HG03520 (cell line): ENCODE data around the gene IRX1.

ENCODE experiments used
- ATAC-seq: cut with Tn5 transposase; IDR thresholded peaks from one replicate; pipeline ENCODE4 v1.9.1; 2021; ENCODE audit warnings: mild to moderate bottlenecking, moderate library complexity; ENCODE audit not compliant: unreplicated experiment

Gene IRX1

DNA sequence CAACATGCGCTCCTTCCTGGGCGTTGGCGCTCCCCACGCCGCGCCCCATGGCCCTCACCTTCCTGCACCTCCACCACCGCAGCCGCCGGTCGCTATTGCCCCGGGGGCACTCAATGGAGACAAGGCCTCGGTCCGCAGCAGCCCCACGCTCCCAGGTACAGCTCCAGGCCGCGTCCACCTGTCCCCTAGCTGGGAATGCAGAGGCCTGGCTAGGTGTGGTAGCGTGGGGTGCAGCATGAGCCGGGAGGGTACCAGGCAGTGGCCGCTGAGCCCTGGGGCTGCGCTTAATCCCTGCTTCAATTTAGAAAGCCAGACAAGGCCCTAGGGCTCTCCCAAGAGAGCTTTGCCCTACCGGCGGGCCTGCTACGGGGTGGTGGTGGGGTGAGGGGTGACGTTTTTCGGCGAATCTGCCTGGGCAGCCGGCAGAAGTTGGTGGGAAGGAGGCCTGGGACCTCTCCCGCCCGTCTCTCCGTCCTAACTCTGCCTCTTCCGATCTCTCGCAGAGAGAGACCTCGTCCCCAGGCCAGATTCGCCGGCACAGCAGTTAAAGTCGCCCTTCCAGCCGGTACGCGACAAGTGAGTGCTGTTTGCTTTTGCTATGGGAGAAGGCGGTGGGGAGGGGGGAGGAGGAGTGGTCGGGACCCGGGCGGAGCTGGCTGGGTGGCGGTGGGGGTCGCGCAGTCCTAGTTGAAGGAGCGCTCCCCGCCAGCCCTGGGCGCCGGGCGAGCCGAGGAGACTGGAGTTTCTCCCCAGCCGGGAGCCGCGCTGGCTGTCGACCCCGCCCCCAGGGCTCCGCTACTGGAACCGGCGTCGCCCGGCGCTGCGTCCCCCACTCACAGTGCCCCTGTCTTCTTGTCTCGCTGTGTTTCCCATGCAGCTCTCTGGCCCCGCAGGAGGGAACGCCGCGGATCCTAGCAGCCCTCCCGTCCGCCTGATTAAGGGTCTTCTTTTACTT is 4.8 kb downstream of the IRX1 start:
- no peak for ATAC-seq

DNA sequence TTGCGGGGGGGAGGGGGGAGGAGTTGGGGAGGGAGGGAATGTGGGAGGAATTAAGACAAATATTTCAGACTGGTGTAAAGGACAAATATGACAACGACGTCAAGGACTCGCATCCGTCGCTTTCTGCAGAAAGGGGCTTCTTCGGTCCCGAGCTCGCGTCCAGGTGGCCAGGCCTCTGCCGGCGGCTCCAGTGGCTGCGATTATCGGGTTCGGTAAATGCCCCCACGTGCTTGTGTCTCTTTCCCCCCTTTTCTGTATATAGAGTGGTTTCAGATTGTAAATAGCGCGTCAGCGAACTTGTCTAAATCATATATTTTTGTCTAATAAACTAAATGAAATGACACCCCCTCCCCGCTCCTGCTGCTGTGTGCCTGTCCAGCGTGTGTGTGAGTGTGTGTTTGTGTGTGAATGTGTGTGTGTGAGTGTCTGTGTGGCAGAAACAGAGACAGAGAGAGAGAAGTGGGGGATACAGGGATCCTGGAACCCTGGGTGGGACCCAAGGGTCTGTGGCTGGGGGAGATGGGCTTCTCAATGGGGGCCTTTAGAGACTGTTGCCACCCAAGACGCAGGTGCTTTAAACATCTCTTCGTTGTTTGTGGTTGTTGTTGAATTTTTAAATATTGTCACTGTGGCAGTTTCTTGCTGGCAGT is 5.6 kb downstream of the IRX1 start:
- no peak for ATAC-seq

DNA sequence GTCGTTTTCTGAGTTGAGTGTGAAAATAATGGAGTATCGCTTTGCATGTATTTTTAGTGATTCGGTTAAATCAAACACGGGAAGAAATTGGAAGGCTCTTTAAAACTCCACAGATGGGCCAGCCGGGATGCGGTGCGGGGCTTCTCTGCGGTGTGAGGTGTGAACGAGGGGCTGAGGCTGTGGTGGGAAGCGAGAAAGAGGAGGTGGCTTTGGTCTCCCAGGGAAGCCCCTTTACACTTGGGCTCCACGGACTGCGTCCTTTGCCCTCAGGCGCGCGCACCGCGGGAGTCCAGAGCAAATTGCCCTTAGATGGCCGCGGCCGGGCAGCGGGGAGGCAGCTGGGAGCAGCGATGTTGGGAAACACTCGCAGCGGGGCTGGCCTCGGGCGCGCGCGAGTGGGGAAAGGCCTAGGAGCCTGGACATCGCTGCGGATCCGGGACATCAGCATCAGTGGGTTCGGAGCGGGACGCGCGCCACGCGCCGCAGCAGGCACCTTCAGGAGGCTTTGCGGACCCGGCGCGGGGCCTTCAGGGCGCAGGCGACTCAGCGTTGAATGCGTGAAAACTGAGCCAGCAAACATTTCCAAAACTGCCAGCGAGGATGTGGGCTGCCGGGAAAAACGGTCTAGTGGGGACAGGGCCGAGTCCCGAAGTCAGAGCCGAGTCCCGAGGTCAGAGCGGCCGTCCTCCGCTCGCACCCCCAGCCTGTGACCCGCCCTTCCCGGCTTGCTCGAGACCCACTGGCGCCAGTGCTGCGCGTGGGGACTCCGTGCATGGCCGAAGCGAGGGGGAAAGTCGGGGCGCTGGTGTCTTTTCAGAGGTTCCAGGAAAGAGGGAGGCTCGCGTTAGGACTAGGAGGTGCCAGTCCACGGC is 6.5 kb downstream of the IRX1 start:
- ATAC-seq, result no peak

DNA sequence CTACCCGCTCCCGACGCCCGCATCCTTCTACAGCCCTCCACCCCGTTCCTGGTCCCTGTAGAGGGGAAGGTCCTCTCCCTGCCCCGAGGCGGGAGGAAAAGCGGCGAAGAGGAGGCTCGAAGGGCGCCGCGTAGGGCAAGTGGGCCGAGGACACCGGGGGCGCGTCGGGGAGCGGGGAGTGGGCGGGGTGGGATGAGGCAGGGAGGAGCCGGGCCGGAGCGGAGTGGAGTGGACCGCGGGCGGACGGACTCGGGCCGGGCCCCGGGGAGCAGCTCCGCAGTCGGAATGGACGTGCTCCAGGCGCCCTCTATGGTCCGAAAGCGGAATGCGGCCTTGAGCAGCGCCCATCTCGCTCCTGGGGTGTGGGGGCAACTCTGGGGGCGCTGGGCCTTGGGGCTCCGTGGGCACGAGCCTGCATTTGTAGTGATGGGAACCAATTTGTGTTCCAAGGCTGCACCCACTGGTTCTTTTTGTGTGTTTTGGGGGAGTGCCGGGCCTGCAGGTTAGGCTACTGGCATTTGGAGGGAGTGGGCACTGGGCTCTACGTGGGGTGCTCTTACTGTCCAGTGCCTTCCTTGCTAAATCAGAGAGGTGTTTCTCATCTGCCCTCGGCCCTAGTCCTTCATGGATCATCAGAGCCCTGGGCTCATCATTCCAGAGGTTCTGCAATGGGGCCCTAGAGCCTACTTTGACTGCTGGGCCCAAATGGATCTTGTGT is 7.3 kb downstream of the IRX1 start:
- no peak for ATAC-seq

DNA sequence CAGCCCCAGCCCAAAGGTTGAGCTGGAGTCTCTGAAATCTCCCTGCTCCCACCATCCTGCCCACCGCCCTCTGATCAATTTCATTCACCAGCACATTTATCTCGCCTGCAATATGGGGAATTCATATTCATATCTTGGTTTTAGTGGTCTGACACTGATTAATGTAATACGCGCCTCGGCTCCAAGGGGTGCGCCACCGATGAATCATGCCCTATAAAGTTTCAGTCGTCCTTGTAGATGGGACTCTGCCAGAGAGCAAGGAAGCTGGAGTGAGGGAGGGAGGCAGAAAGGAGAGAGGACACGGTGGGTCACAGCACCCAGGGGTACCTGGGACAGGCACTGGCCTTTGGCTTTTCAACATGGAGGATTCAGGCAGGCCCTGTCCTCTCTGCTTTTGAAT is 8.9 kb downstream of the IRX1 start:
- ATAC-seq, result no peak

- no peak for ATAC-seq
These were observed 9.8 kb downstream of the IRX1 start for GRCh38 chr5:3605298-3606010.

DNA sequence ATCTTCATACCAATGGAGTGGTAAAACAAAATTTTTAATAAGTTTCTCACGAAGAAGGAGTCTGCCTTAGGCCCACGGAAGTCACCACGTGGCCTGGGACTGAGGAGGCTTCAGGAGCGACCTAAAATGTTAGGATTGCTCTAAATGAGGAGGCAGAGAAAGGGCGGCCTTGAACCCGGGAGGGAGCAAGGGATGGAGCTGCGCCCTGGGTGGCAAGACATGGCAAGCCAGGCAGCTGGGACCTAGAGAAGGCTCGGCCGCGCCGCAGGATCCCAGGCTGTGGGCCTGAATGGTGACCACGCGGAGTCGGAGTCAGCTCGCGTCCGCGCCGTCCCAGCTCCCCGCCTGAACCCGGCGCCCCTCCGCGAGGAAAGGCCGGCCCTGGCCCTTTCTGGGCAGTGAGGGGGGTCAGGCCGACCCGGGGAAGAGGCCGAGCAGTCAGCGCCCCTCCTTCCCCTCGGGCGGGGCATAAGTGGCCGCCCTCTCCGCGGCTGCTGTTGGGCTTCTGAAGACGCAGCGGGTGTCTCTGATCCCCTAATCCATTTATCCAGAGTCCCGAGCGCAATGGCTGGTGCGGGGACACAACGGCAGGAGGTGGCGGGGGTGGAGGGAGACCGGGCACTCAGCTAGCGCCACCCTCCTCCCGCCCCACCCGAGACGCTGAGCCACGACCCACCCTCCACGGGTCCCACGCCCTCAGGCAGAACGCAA is 10.6 kb downstream of the IRX1 start:
- ATAC-seq, result no peak

GRCh38 chr5:3607541-3608181 is 12.0 kb downstream of the IRX1 start:
- ATAC-seq, result no peak

GRCh38 chr5:3609120-3609681 is 13.6 kb downstream of the IRX1 start:
- no peak for ATAC-seq

- ATAC-seq, result no peak
These were observed 17.0 kb downstream of the IRX1 start for GRCh38 chr5:3612591-3613042.

DNA sequence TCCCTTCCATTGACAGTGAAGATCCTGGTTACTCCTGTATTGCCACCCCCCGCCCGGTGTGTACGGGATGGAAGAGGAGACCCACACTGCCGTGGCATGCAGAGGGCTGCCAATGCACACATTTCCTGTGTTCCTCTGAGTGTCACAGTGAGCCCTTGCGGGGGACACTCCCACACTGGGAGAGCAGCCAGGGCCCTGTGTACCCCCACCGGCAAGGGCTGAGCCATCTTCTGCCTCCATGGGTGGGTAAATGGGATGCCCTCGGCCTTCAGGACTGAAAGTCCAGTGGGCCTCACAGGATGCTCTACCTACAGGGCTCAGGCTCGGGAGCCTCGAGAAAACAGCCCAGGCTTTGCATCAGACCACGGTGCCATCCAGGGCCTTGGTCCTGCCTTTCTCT is 18.1 kb downstream of the IRX1 start:
- no peak for ATAC-seq

GRCh38 chr5:3615217-3615616 is 19.6 kb downstream of the IRX1 start:
- no peak for ATAC-seq

DNA sequence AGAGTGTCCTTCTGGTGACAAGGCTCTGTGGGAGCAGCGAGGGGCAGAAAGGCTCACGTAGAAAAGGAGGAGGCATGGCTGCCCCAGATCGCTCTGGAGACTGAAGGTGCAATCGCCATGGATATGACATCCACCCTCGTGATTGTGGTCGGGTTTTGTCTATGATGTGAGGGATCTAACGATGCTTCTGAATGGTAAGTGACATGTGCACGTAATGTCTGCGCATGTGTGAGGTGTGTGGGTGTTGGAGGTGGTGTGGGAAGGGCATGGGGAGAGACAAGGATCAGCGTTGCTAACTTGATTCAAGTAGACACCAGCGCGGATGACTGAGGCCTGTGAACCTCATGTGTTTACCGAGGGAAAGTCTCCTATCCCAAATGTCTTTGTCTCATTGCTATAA is 20.2 kb downstream of the IRX1 start:
- no peak for ATAC-seq

DNA sequence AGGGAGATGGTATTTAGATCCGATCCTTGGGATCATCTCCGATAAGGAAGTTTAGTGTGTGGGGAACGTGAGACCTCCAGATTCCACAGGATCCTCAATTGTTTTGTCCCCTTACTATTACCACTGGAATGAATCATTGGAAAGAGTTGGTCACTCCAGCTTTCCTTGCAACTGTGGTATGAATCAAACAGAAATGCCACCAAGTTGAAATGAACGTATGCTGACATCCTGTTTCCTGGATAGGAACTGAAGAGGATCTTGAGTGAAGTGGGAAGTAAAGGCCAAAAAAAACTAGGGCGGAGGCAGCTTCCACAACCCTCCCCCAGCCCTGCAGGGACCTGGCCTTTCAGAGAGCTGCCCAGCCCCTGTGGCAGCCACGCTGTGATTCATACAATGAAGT is 23.9 kb downstream of the IRX1 start:
- no peak for ATAC-seq

DNA sequence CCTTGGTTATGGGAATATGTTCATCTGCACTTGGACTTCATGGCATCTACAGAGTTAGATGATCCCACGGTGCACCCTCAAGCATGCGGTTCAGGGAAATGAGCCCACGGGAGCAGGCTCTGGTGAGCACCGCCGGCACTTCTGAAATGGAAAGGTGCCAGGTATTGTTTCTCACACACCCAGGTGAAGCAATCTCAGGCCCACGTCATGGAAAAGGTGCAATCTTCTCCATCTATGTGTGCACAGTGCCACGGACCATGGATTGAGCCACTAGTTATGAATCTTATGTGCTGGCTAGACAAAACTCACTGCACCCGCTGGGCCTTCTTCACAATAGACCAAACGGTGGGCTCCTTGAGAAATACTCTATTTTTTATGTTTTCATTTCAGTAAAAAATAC is 27.3 kb downstream of the IRX1 start:
- no peak for ATAC-seq

- ATAC-seq, result no peak
These were observed 30.0 kb downstream of the IRX1 start for GRCh38 chr5:3625626-3626025.

DNA sequence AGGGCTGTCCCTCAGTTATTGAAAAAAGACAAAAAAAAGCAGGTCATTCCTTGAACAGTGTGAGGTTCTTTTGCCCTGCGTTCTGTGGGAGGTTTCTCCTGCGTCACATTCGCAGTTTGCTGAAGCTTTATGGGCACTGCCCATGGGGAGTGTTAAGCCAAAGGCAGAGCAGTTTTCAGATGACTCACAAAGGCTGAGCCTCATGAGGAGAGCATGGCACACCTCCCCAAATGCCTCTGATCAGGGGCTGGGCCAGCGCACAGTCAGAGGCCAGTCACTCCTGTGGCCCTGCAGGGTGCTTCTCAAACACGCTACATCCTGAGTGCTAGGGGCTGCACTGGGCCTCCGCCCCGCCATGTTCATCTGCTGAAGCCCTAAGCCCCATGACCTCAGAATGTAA is 38.4 kb downstream of the IRX1 start:
- ATAC-seq, result no peak

GRCh38 chr5:3639175-3639574 is 43.5 kb downstream of the IRX1 start:
- ATAC-seq, result no peak

GRCh38 chr5:3642231-3642630 is 46.6 kb downstream of the IRX1 start:
- no peak for ATAC-seq
